ENCODE results near the gene STK32C.

Gene STK32C

GRCh38 chr10:132247943-132248342, 59.8 kb downstream of the STK32C start:
- H3K4me3 ChIP-seq (ENCODE audit: low read length) = no peak overlapping the region
- no peak for DNase-seq (ENCODE audit: low read depth)
- no peak for TF ChIP-seq CTCF (conservative IDR thresholded peaks at IDR 0.05; ENCODE audit: low read depth, low read length)

DNA sequence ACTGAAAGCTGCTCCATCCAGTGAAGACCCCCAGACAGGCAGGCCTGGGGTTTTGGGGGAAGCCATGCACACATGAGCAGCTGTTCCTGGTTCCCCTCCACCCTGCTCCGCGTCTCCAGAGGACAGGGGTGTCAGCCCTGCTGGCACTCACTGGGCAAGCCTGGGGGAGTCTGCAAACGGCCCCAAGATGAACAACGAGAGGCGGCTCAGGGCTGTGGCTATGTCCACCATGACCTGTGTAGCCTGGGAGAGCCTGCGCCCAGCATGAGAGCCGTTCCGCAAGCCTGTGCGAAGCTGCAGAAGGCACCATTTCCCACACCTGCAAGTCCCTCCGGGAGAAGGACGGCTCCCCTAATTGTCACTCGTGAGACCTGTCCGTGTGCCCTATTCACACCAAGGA, 61.5 kb downstream of the STK32C start:
- TF ChIP-seq CTCF (conservative IDR thresholded peaks at IDR 0.05; ENCODE audit: low read depth, low read length) = no peak

GRCh38 chr10:132245056-132245455, 62.7 kb downstream of the STK32C start:
- H3K4me3 ChIP-seq (ENCODE audit: low read length) = no peak overlapping the region
- no peak for TF ChIP-seq CTCF (conservative IDR thresholded peaks at IDR 0.05; ENCODE audit: low read depth, low read length)
- no peak for DNase-seq (ENCODE audit: low read depth)

More for the DNA sequence above, 61.5 kb downstream of the STK32C start:
- no peak for DNase-seq (ENCODE audit: low read depth)
- no peak overlapping the region for H3K4me3 ChIP-seq (ENCODE audit: low read length)

- DNase-seq (ENCODE audit: low read depth) = no peak
- no peak overlapping the region for H3K4me3 ChIP-seq (ENCODE audit: low read length)
- no peak for TF ChIP-seq CTCF (conservative IDR thresholded peaks at IDR 0.05; ENCODE audit: low read depth, low read length)
Observed at GRCh38 chr10:132243626-132244025, 64.1 kb downstream of the STK32C start.

DNA sequence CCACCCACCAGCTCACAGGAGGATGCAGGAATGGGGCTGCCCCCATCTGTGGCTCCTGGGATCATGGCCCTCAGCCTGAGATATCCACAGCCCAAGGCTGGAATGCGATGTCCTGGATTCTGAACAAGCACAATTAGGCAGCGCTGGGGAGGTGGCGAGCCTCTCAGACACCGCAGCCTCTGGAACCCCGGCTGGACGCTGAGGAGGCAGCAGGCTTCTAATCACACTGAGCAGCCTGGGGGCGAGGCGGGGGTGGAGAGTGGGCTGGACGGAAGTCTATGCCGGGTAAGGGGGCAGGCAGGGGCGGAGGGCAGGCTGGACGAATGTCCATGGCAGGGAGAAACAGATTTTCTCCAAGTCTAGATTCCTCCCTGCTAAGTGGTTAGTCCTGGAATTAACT, 64.6 kb downstream of the STK32C start:
- DNase-seq (ENCODE audit: low read depth) = no peak
- TF ChIP-seq CTCF (conservative IDR thresholded peaks at IDR 0.05; ENCODE audit: low read depth, low read length) = no peak
- H3K4me3 ChIP-seq (ENCODE audit: low read length) = no peak overlapping the region

DNA sequence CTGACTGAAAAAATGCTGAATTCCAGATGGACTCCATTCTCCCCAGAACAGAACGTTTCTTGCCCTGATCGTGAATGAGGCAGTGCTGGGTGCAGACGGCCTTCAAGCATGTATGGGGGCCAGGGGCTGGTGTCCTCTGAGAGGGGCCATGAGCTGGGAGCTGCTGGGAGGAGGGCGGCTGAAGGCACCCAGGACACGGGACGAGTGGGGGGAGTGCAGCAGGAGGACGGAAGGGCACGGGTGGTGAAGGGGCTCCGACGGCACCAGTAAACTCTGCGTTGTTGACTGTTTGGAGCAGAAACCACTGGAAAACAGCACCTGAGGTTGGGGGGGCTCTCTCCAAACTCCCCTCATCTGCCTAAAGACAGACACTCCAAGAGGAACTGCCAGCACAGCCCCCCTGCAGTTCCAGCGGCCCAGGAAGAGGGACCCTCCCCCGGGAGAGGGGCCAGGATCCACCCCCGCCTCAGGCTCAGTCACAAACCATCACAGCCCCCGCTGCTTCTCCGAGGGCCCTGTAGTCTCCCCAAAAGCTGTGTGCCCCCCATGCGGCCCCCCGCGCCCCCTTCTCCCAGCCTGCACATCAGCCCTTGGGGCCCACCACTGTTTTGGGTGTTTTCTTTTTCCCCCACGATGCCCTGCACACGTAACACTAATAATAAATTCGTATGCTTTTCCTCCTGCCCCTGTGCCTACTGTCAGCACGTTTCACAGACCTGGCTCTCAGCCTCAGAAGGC, 65.5 kb downstream of the STK32C start:
- TF ChIP-seq CTCF (conservative IDR thresholded peaks at IDR 0.05; ENCODE audit: low read depth, low read length) = no peak
- no peak overlapping the region for H3K4me3 ChIP-seq (ENCODE audit: low read length)
- no peak for DNase-seq (ENCODE audit: low read depth)

DNA sequence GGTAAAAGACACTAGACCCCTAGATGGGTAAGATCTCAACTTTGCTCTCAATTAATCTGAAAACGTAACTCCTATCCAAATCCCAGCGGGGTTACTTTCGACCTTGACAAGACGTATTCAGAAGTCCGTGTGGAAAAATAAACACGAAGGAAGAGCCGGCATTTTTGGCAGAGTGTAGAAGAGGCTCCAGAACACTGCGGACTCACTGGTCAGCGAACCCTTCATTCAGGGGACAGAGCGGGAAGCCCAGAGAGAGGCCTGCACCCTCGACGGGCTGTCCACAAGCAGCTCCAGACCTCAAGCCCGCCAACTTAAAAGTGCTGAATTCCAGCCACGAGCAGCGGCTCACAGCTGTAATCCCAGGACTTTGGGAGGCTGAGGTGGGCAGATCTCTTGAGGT, 66.3 kb downstream of the STK32C start:
- no peak for DNase-seq (ENCODE audit: low read depth)
- TF ChIP-seq CTCF (conservative IDR thresholded peaks at IDR 0.05; ENCODE audit: low read depth, low read length) = no peak
- H3K4me3 ChIP-seq (ENCODE audit: low read length) = no peak overlapping the region

Data from retinal pigment epithelial cell (primary cell).